Adipocyte (in vitro differentiated cells): ENCODE measurements around the gene MLLT1.

ENCODE experiments used
- DNase-seq: peaks from one replicate; pipeline ENCODE4 v3.0.0-alpha.2; 2015; ENCODE audit warnings: low read depth
- H3K27me3 ChIP-seq: replicated peaks from 2 replicates; pipeline ENCODE4 v1.7.0; 2013; ENCODE audit warnings: mild to moderate bottlenecking, low read length, moderate library complexity; ENCODE audit not compliant: control insufficient read depth, insufficient read depth
- H3K36me3 ChIP-seq: 2 replicates; pipeline ENCODE4 v1.7.0; 2013; ENCODE audit warnings: low read length, mild to moderate bottlenecking, moderate library complexity; ENCODE audit not compliant: control insufficient read depth, insufficient read depth, severe bottlenecking
- H3K4me1 ChIP-seq: 2 replicates; pipeline ENCODE4 v1.7.0; 2013; ENCODE audit warnings: mild to moderate bottlenecking, low read length, moderate library complexity; ENCODE audit not compliant: control insufficient read depth, insufficient read depth
- H3K4me3 ChIP-seq: 2 replicates; pipeline ENCODE4 v1.7.0; 2013; ENCODE audit warnings: mild to moderate bottlenecking, low read length, moderate library complexity
- H3K9ac ChIP-seq: 2 replicates; pipeline ENCODE4 v1.7.0; 2013; ENCODE audit warnings: mild to moderate bottlenecking, low read length, moderate library complexity
- H3K9me3 ChIP-seq: 2 replicates; pipeline ENCODE4 v1.7.0; 2013; ENCODE audit warnings: mild to moderate bottlenecking, low read length, moderate library complexity; ENCODE audit not compliant: control insufficient read depth

Gene MLLT1

DNA sequence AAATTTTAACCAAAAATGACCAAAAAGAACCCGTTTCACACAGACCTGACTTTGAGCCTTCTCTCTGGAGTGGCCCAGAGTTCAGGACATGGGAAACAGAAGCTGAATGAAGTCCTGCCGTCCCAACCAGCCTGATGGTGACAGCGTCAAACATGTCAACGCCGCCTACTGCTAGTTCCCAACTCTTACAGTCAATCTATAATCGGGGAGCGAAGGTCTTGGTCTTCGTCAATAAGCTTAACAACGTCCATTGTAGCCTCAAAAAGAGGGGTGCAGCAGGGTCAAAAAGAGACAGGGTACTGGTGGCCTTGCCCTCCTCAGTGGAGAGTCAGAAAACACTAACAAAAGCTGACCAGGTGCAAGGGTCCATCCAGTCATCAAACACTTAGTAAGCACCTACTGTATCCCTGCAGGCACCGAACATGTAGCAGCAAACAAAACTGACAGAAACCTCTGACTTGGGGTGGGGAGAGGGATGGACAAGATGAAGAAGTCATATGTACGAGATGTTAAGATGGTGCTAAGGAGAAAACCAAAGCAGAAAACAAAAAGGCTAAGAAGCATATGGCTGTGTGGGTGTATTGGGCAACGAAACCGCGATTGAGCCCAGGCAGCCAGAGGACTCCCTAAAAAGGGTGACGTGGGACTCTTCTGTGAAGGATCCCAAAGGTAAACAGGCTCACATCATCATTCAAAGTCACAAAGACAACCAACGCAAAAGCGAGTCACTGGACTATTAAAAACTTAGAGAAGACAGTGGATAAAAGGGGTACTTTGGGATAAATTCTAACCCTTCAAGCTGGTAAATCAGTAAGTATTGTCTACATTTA lies 12.0 kb downstream of the MLLT1 start:
- no peaks in the 10 kb centered on the region for H3K9me3 ChIP-seq
- peaks cover 34% of the 10 kb centered on the region for H3K4me1 ChIP-seq
- H3K4me3 ChIP-seq = no peak overlapping the region
- H3K9ac ChIP-seq = no peak overlapping the region
- no peak for DNase-seq
- H3K27me3 ChIP-seq = no peaks in the 10 kb centered on the region
- peaks cover 46% of the 10 kb centered on the region for H3K36me3 ChIP-seq

- Histone ChIP-seq H3K36me3 (peaks cover 67% of the 10 kb centered on the region), H3K4me3 (no peak overlapping the region), H3K9me3 (no peaks in the 10 kb centered on the region), H3K9ac (no peak overlapping the region), H3K27me3 (no peaks in the 10 kb centered on the region), H3K4me1 (peaks cover 7% of the 10 kb centered on the region)
- DNase-seq = no peak
Measured at GRCh38 chr19:6264803-6265202, 15.0 kb downstream of the MLLT1 start.

- Histone ChIP-seq H3K9me3 (no peaks in the 10 kb centered on the region), H3K36me3 (peaks cover 67% of the 10 kb centered on the region), H3K27me3 (no peaks in the 10 kb centered on the region), H3K9ac (no peak overlapping the region), H3K4me1 (peaks cover 2% of the 10 kb centered on the region), H3K4me3 (no peak overlapping the region)
- DNase-seq = peak; percentile 82
Measured at GRCh38 chr19:6263735-6264444, 15.9 kb downstream of the MLLT1 start.

DNA sequence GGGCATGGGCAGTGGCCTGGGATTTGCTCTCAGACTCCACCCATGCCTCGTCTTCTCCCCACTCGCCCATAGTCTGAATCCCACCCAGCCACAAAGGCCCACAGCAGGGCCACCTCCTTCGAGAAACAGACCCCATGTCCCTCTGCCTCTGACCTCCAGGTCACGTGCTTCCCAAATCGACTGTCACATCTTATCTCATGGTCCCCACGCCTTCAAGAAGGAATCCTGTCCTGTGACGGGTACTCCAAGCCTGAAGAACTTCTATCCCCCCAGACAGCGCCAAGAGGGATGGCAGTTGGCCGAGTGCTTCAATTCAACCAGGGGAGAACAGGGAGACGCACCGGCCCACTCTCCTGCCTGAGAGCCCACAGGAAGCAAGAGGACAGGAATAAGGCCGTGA lies 16.5 kb downstream of the MLLT1 start:
- DNase-seq = no peak
- H3K4me3 ChIP-seq = no peak overlapping the region
- peaks cover 2% of the 10 kb centered on the region for H3K4me1 ChIP-seq
- peaks cover 67% of the 10 kb centered on the region for H3K36me3 ChIP-seq
- no peaks in the 10 kb centered on the region for H3K27me3 ChIP-seq
- H3K9ac ChIP-seq = no peak overlapping the region
- H3K9me3 ChIP-seq = no peaks in the 10 kb centered on the region

GRCh38 chr19:6262519-6262918 lies 17.3 kb downstream of the MLLT1 start:
- peaks cover 67% of the 10 kb centered on the region for H3K36me3 ChIP-seq
- H3K9me3 ChIP-seq = no peaks in the 10 kb centered on the region
- DNase-seq = no peak
- H3K4me3 ChIP-seq = no peak overlapping the region
- no peaks in the 10 kb centered on the region for H3K27me3 ChIP-seq
- peaks cover 2% of the 10 kb centered on the region for H3K4me1 ChIP-seq
- no peak overlapping the region for H3K9ac ChIP-seq

DNA sequence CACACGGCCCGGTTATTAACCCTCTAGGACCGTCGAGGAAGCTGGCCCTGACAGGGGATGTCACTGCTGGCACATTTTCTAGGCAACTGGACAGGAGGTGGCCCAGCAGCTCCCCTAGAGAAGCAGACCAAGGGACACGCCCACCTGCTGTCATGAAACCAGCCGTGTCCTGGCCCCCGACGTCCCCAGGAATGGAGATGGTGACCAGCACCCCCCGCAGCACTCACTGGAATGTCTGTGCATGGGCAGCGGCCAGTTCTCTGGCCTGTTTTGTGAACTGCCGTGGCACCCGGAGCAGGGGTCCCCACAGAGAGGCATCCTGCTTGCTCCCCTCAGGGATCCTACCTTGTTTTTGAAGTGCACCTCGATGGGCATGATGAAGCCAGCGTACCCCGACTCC lies 17.9 kb downstream of the MLLT1 start:
- Histone ChIP-seq H3K36me3 (peaks cover 63% of the 10 kb centered on the region), H3K9ac (no peak overlapping the region), H3K4me1 (peaks cover 2% of the 10 kb centered on the region), H3K4me3 (no peak overlapping the region), H3K27me3 (no peaks in the 10 kb centered on the region), H3K9me3 (no peaks in the 10 kb centered on the region)
- no peak for DNase-seq

GRCh38 chr19:6260912-6261650 lies 18.7 kb downstream of the MLLT1 start:
- H3K4me1 ChIP-seq = peaks cover 2% of the 10 kb centered on the region
- H3K4me3 ChIP-seq = no peak overlapping the region
- no peaks in the 10 kb centered on the region for H3K9me3 ChIP-seq
- no peaks in the 10 kb centered on the region for H3K27me3 ChIP-seq
- no peak overlapping the region for H3K9ac ChIP-seq
- peaks cover 59% of the 10 kb centered on the region for H3K36me3 ChIP-seq
- DNase-seq = peak; percentile 41

DNA sequence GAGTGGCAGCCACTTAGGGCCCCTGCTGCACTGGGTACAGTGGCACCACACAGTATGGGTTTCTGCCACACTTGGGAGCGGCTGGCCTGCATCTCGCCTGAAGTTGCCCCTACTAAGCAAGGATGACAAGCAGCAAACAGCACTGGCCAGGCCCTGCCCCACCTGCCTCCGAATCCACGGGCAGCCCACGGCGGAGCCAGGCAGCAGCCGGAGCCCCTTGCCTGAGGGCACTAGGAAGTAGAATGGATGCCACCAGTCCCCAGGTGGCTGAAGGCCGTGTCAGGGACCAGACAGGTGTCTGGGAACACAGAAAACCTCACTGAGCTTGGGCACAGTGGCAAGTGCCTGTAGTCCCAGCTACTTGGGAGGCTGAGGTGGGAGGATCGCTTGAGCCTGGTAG lies 19.4 kb downstream of the MLLT1 start:
- H3K4me3 ChIP-seq = no peak overlapping the region
- no peaks in the 10 kb centered on the region for H3K4me1 ChIP-seq
- no peak overlapping the region for H3K9ac ChIP-seq
- H3K36me3 ChIP-seq = peaks cover 59% of the 10 kb centered on the region
- DNase-seq = no peak
- H3K9me3 ChIP-seq = no peaks in the 10 kb centered on the region
- no peaks in the 10 kb centered on the region for H3K27me3 ChIP-seq

- Histone ChIP-seq H3K36me3 (peaks cover 57% of the 10 kb centered on the region), H3K4me3 (no peak overlapping the region), H3K9ac (no peak overlapping the region), H3K4me1 (no peaks in the 10 kb centered on the region), H3K27me3 (no peaks in the 10 kb centered on the region), H3K9me3 (no peaks in the 10 kb centered on the region)
- DNase-seq = peak; percentile 42
Measured at GRCh38 chr19:6259312-6259861, 20.4 kb downstream of the MLLT1 start.

- Histone ChIP-seq H3K4me3 (no peak overlapping the region), H3K9ac (no peak overlapping the region), H3K4me1 (no peaks in the 10 kb centered on the region), H3K9me3 (no peaks in the 10 kb centered on the region), H3K27me3 (no peaks in the 10 kb centered on the region), H3K36me3 (peaks cover 57% of the 10 kb centered on the region)
- no peak for DNase-seq
Measured at GRCh38 chr19:6258812-6259311, 20.9 kb downstream of the MLLT1 start.
